CD4-positive, alpha-beta memory T cell (primary cell): ENCODE data around the gene TANGO2. TPM values are rescaled to one million over a fixed set of nuclear protein-coding genes. Genes with fewer than 3 reads are reported as not detected.
A peak's percentile ranks its signal among the peaks of the same experiment; 100 is the strongest.

Experiments
- CTCF ChIA-PET: fragments of 350-600 bp; sonication (Branson Sonifier 250); formaldehyde crosslinking; loops from one replicate; lab custom pipeline; 2021; ENCODE audit warnings: inconsistent platforms; ENCODE audit not compliant: partially characterized antibody; lab: Charles Lee
- POLR2A ChIA-PET: fragments of 350-600 bp; sonication (Branson Sonifier 250); formaldehyde crosslinking; loops from one replicate; lab custom pipeline; 2021; ENCODE audit not compliant: partially characterized antibody; lab: Charles Lee
- DNase-seq, 5 donors: peaks; one replicate each; pipeline versions ENCODE4 v3.0.0 to v3.0.0-alpha.2; 2020 to 2022; ENCODE audit warnings: mixed read lengths in 1 of 5
- H3K27ac ChIP-seq: one replicate; pipeline ENCODE4 v1.7.0; 2013; ENCODE audit warnings: low read depth, low read length
- H3K27me3 ChIP-seq: 2 replicates; pipeline ENCODE4 v1.7.0; 2013; ENCODE audit warnings: mild to moderate bottlenecking, low read length, moderate library complexity; ENCODE audit not compliant: insufficient read depth
- H3K36me3 ChIP-seq: 2 replicates; pipeline ENCODE4 v1.7.0; 2013; ENCODE audit warnings: mild to moderate bottlenecking, low read length, moderate library complexity; ENCODE audit not compliant: insufficient read depth
- H3K4me1 ChIP-seq: 2 replicates; pipeline ENCODE4 v1.7.0; 2013; ENCODE audit warnings: mild to moderate bottlenecking, low read length, moderate library complexity; ENCODE audit not compliant: insufficient read depth
- H3K4me3 ChIP-seq, 2 donors: one replicate each; pipeline ENCODE4 v1.7.0; 2013; ENCODE audit warnings: low read length in 2 of 2, mild to moderate bottlenecking in 1 of 2
- H3K9me3 ChIP-seq, 2 donors: one replicate each; pipeline ENCODE4 v1.7.0; 2013; ENCODE audit warnings: low read length in 2 of 2, control low read depth in 1 of 2; ENCODE audit not compliant: control insufficient read depth in 1 of 2
- H3K27ac Mint-ChIP-seq, 7 donors: one replicate each; pipeline ENCODE4 v1.8.0; 2020 to 2021; ENCODE audit warnings: mixed read lengths in 7 of 7, mild to moderate bottlenecking in 6 of 7, inconsistent platforms in 3 of 7, moderate library complexity in 3 of 7
- H3K27me3 Mint-ChIP-seq, 2 donors: one replicate each; pipeline ENCODE4 v1.8.0; 2020 to 2021; ENCODE audit warnings: mixed read lengths in 2 of 2
- H3K36me3 Mint-ChIP-seq, 2 donors: one replicate each; pipeline ENCODE4 v1.8.0; 2020 to 2021; ENCODE audit warnings: mixed read lengths in 2 of 2, inconsistent platforms in 1 of 2, mild to moderate bottlenecking in 1 of 2
- H3K4me1 Mint-ChIP-seq, 4 donors: one replicate each; pipeline ENCODE4 v1.8.0; 2020 to 2021; ENCODE audit warnings: mixed read lengths in 4 of 4, mild to moderate bottlenecking in 1 of 4
- H3K4me3 Mint-ChIP-seq, 8 donors: one replicate each; pipeline ENCODE4 v1.8.0; 2020 to 2021; ENCODE audit warnings: mixed read lengths in 8 of 8, mild to moderate bottlenecking in 7 of 8, moderate library complexity in 6 of 8, inconsistent platforms in 3 of 8
- H3K9me3 Mint-ChIP-seq, 8 donors: one replicate each; pipeline ENCODE4 v1.8.0; 2020 to 2021; ENCODE audit warnings: mixed read lengths in 8 of 8, mild to moderate bottlenecking in 5 of 8, inconsistent platforms in 3 of 8, moderate library complexity in 1 of 8
- intact Hi-C: fragments of 100-400 bp; cut with micrococcal nuclease; formaldehyde crosslinking; loops from one replicate; pipeline ENCODE4 v1.15.1; 2023
- polyA plus RNA-seq, 2 donors: library from polyadenylated mRNA; unstranded; fragments of 300-500 nt; fragmentation: Illumina TruSeq; gene quantifications; one replicate each; pipeline ENCODE4 v1.2.3, GENCODE V29; 2021
- total RNA-seq, 2 experiments: library from RNA; stranded (reverse); gene quantifications; one replicate each; pipeline ENCODE4 v1.2.3, GENCODE V29; 2021

Gene TANGO2
- total and polyA plus RNA-seq, 4 experiments from 2014 or later, result 40.9 to 51.5 (median 47.3) TPM

- CTCF ChIA-PET, result no interaction called here
- intact Hi-C loops, result no loop called here
- Mint-ChIP-seq H3K27ac (peak overlapping the region in 3 of 7 donors; percentile 47 to 73 (median 65)), H3K27me3 (no peaks in the 10 kb centered on the region), H3K4me3 (no peak overlapping the region), H3K4me1 (peaks cover 21 to 55% (median 36%) of the 10 kb centered on the region in 4 donors), H3K9me3 (no peaks in the 10 kb centered on the region), H3K36me3 (peaks cover 0 to 3% of the 10 kb centered on the region in 2 donors)
- peaks cover 43% of the 10 kb centered on the region for H3K4me1 ChIP-seq
- DNase-seq, result no peak
- H3K27ac ChIP-seq, result no peak overlapping the region
- H3K27me3 ChIP-seq, result no peaks in the 10 kb centered on the region
- POLR2A ChIA-PET, result interaction anchor here (1.2 kb wide), 1 partner anchor 9 kb away, joined by 4 read pairs; the partner anchor contains the start of gene TANGO2
- no peaks in the 10 kb centered on the region for H3K36me3 ChIP-seq
- H3K4me3 ChIP-seq, result no peak overlapping the region
- H3K9me3 ChIP-seq, result no peaks in the 10 kb centered on the region
Measured at GRCh38 chr22:20029550-20030225, 8.8 kb downstream of the TANGO2 start.

DNA sequence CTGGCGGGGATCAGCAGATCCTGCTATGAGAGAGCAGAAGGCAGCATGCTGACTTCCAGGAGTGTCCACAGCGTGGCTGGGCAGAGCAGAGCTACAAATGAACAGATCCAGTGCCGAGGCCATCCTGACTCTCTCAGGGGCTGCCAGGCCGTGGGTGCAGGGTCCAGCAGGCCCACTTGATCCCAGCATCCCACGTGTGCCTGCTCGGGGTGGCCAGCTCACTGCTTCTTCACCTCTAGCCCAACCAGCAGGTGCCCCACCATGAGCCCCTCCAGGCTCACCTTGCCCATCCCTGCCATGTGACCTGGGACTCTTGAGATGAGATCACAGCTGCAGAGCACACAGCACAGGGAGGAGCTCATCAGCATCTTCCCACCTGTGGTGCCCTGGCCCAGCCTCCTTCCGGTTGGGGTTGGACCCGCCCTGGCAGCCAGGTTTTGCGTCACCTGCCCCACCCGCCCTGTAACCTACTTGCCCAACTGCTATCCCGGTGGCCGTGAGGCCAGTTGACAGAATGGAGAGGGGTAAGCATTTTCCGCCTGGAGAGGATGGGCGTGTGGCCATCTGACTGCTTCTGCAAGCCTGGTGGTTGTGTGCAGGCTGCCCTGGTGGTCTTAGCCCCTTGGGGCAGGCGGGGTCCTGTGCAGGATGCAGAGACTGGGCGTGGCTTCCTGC lies 11.0 kb downstream of the TANGO2 start:
- peak overlapping the region in 6 of 7 donors; percentile 49 to 88 (median 79) for H3K27ac Mint-ChIP-seq
- no peaks in the 10 kb centered on the region for H3K27me3 Mint-ChIP-seq
- no peaks in the 10 kb centered on the region for H3K9me3 Mint-ChIP-seq
- intact Hi-C loops, result no loop called here
- H3K27ac ChIP-seq, result peak overlapping the region; percentile 24
- peak overlapping the region in 6 of 8 donors; percentile 10 to 46 (median 23) for H3K4me3 Mint-ChIP-seq
- DNase-seq, result peak; percentile 55 to 77 (median 68)
- ChIA-PET POLR2A (interaction anchor here (1.8 kb wide), 1 partner anchor 11 kb away, joined by 11 read pairs; the partner anchor contains the start of gene TANGO2), CTCF (no interaction called here)
- peaks cover 7% of the 10 kb centered on the region for H3K36me3 ChIP-seq
- H3K4me1 Mint-ChIP-seq, result peaks cover 20 to 47% (median 31%) of the 10 kb centered on the region in 4 donors
- no peaks in the 10 kb centered on the region for H3K27me3 ChIP-seq
- H3K9me3 ChIP-seq, result no peaks in the 10 kb centered on the region
- no peak overlapping the region for H3K4me3 ChIP-seq
- H3K4me1 ChIP-seq, result peaks cover 36% of the 10 kb centered on the region
- peaks cover 2 to 12% of the 10 kb centered on the region in 2 donors for H3K36me3 Mint-ChIP-seq

DNA sequence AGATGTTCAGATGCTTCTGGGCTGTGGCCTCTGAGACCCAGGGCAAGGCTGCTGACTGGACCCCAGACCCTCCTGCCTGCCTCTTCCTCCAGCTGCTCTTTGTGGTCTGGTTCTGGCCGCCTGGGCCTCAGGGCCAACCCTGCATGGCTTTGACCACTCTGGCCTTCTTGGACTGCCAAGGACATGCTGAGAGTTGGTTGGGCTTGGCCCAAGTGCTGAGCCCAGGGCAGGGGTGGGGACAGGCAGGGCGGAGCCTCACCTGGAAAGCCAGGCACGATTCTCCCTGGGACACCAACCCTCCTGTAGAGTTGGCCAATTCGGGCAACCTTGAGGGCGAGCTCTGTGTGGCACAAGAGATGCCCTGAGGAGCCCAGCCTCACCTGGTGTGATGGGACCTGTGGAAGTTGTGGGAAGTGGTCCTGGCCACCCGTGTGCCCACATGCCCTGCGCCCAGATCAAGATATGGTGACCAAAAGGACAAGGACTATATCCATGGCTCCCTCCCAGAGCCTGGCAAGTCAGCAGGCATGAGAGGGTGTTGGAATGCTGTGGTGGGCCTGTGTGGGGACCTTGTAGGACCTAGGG lies 11.6 kb downstream of the TANGO2 start:
- peaks cover 21 to 43% (median 29%) of the 10 kb centered on the region in 4 donors for H3K4me1 Mint-ChIP-seq
- ChIA-PET POLR2A (interaction anchor here (1.3 kb wide), 2 partner anchors 10 to 17 kb away, joined by 3 read pairs; no protein-coding TSS in a partner anchor), CTCF (no interaction called here)
- H3K27me3 Mint-ChIP-seq, result no peaks in the 10 kb centered on the region
- H3K36me3 ChIP-seq, result peaks cover 13% of the 10 kb centered on the region
- no peaks in the 10 kb centered on the region for H3K9me3 Mint-ChIP-seq
- H3K27ac ChIP-seq, result peak overlapping the region; percentile 24
- H3K27ac Mint-ChIP-seq, result peak overlapping the region in 6 of 7 donors; percentile 49 to 88 (median 79)
- peaks cover 9 to 18% of the 10 kb centered on the region in 2 donors for H3K36me3 Mint-ChIP-seq
- H3K4me3 Mint-ChIP-seq, result peak overlapping the region in 4 of 8 donors; percentile 29 to 46 (median 36)
- no peaks in the 10 kb centered on the region for H3K9me3 ChIP-seq
- H3K27me3 ChIP-seq, result no peaks in the 10 kb centered on the region
- no peak for DNase-seq
- no peak overlapping the region for H3K4me3 ChIP-seq
- intact Hi-C loops, result no loop called here
- H3K4me1 ChIP-seq, result peaks cover 36% of the 10 kb centered on the region

- Histone ChIP-seq H3K36me3 (peaks cover 19% of the 10 kb centered on the region), H3K4me3 (no peak overlapping the region), H3K27ac (no peak overlapping the region), H3K4me1 (peaks cover 36% of the 10 kb centered on the region), H3K9me3 (no peaks in the 10 kb centered on the region), H3K27me3 (no peaks in the 10 kb centered on the region)
- ChIA-PET CTCF (no interaction called here), POLR2A (interaction anchor here (1.3 kb wide), 2 partner anchors 11 to 18 kb away, joined by 3 read pairs; no protein-coding TSS in a partner anchor)
- peaks cover 13 to 24% of the 10 kb centered on the region in 2 donors for H3K36me3 Mint-ChIP-seq
- no peak for DNase-seq
- H3K27me3 Mint-ChIP-seq, result no peaks in the 10 kb centered on the region
- H3K27ac Mint-ChIP-seq, result peak overlapping the region in 2 of 7 donors; percentile 52 to 57
- intact Hi-C loops, result no loop called here
- no peaks in the 10 kb centered on the region for H3K9me3 Mint-ChIP-seq
- H3K4me3 Mint-ChIP-seq, result no peak overlapping the region
- H3K4me1 Mint-ChIP-seq, result peaks cover 22 to 43% (median 31%) of the 10 kb centered on the region in 4 donors
Measured at GRCh38 chr22:20033045-20033706, 12.3 kb downstream of the TANGO2 start.

DNA sequence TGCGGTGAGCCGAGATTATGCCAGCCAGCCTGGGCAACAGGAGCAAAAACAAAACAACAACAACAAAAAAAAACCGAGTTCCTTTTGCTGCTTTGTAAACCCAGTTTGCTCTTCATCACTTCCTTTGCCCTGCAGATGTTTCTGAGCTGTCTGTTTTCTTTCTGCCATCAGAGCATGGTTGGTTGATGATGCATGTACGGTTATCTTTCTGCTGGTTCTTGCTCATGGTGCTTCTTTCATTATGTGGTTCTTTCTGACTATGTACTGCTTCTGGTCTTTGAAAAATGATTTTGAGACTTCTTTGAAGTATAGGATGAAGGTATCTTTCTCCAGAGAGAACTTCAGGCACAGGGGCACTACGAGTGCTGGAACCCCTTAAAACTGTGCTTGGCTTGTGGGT lies 13.2 kb downstream of the TANGO2 start:
- Histone ChIP-seq H3K36me3 (peaks cover 24% of the 10 kb centered on the region), H3K27ac (no peak overlapping the region), H3K4me3 (no peak overlapping the region), H3K4me1 (peaks cover 36% of the 10 kb centered on the region), H3K27me3 (no peaks in the 10 kb centered on the region), H3K9me3 (no peaks in the 10 kb centered on the region)
- no peaks in the 10 kb centered on the region for H3K9me3 Mint-ChIP-seq
- H3K4me1 Mint-ChIP-seq, result peaks cover 20 to 39% (median 30%) of the 10 kb centered on the region in 4 donors
- intact Hi-C loops, result no loop called here
- no peak for DNase-seq
- no peak overlapping the region for H3K4me3 Mint-ChIP-seq
- H3K27ac Mint-ChIP-seq, result peak overlapping the region in 5 of 7 donors; percentile 5 to 87 (median 52)
- peaks cover 13 to 31% of the 10 kb centered on the region in 2 donors for H3K36me3 Mint-ChIP-seq
- ChIA-PET POLR2A (interaction anchor here (0.5 kb wide), 1 partner anchor 1616 kb away, joined by 3 read pairs; no protein-coding TSS in a partner anchor), CTCF (no interaction called here)
- H3K27me3 Mint-ChIP-seq, result no peaks in the 10 kb centered on the region

- Histone ChIP-seq H3K36me3 (peaks cover 24% of the 10 kb centered on the region), H3K4me3 (no peak overlapping the region), H3K27ac (no peak overlapping the region), H3K4me1 (peaks cover 36% of the 10 kb centered on the region), H3K9me3 (no peaks in the 10 kb centered on the region), H3K27me3 (no peaks in the 10 kb centered on the region)
- no peak for DNase-seq
- ChIA-PET CTCF (no interaction called here), POLR2A (interaction anchor here (1.1 kb wide), 2 partner anchors 9 to 15 kb away, joined by 3 read pairs; partner anchors contain the start of gene TANGO2)
- intact Hi-C loops, result no loop called here
- Mint-ChIP-seq H3K27me3 (no peaks in the 10 kb centered on the region), H3K4me1 (peaks cover 18 to 39% (median 29%) of the 10 kb centered on the region in 4 donors), H3K36me3 (peaks cover 22 to 38% of the 10 kb centered on the region in 2 donors), H3K4me3 (no peak overlapping the region), H3K27ac (peak overlapping the region in 4 of 7 donors; percentile 28 to 87 (median 57)), H3K9me3 (no peaks in the 10 kb centered on the region)
Measured at GRCh38 chr22:20035375-20036083, 14.6 kb downstream of the TANGO2 start.
